Hepatocyte (in vitro differentiated cells): ENCODE measurements around the gene GLI3.

Experiments
- EZH2phosphoT487 ChIP-seq: fragments of 200-600 bp; sonication (generic); IDR thresholded peaks from one replicate; pipeline ENCODE4 v1.6.1; 2018; ENCODE audit warnings: antibody characterized with exemption, mild to moderate bottlenecking, low read depth, moderate library complexity; ENCODE audit not compliant: unreplicated experiment, severe bottlenecking
- TF ChIP-seq, protein P1 (sequence below): fragments of 200-600 bp; sonication (generic); IDR thresholded peaks from 2 replicates; pipeline ENCODE4 v1.5.1; 2016; ENCODE audit warnings: antibody characterized with exemption, mild to moderate bottlenecking; ENCODE audit not compliant: poor library complexity

DNA sequence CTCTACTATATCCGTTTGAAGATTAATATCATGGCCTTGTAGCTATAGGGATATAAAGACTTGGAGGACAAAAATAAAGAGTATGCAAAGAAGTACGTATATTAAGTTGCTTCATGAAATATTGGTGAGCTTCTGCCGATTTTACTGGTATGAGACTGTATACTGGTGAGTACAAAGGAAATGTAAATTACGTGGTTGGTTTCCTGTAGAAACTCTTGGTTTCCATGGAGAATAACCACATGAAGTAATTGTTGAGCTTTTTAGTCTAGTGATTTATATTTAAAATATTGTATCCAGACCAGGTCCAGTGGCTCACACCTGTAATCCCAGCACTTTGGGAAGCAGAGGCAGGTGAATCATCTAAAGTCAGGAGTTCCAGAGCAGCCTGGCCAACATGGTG lies 32.2 kb upstream of the GLI3 start:
- TF ChIP-seq, protein P1, sequence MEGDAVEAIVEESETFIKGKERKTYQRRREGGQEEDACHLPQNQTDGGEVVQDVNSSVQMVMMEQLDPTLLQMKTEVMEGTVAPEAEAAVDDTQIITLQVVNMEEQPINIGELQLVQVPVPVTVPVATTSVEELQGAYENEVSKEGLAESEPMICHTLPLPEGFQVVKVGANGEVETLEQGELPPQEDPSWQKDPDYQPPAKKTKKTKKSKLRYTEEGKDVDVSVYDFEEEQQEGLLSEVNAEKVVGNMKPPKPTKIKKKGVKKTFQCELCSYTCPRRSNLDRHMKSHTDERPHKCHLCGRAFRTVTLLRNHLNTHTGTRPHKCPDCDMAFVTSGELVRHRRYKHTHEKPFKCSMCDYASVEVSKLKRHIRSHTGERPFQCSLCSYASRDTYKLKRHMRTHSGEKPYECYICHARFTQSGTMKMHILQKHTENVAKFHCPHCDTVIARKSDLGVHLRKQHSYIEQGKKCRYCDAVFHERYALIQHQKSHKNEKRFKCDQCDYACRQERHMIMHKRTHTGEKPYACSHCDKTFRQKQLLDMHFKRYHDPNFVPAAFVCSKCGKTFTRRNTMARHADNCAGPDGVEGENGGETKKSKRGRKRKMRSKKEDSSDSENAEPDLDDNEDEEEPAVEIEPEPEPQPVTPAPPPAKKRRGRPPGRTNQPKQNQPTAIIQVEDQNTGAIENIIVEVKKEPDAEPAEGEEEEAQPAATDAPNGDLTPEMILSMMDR, result no peak
- no peak for TF ChIP-seq EZH2phosphoT487
